ENCODE measurements around the gene ALDH2. TPM values are rescaled to one million over a fixed set of nuclear protein-coding genes. Genes with fewer than 3 reads are reported as not detected.

ALDH2 gene
- total and polyA plus RNA-seq, 2 of the 8 experiments (the other 6 are each of a cell fraction or from before 2014, with no cell fraction given): 25.4 to 43.8 TPM

- Histone ChIP-seq H3K79me1 (ENCODE audit: low read depth, low read length) (no peaks in the 10 kb centered on the region), H3K23me2 (ENCODE audit: low read depth, low read length) (no peaks in the 10 kb centered on the region), H2AK5ac (ENCODE audit: low read depth, low read length) (no peak overlapping the region), H3K79me2 (ENCODE audit: control insufficient read depth in 1 of 2, insufficient read depth in 2 of 2, low read length in 2 of 2) (no peaks in the 10 kb centered on the region), H3K4ac (replicated peaks; ENCODE audit: insufficient read length, low read depth, low read length) (no peak overlapping the region), H4K8ac (ENCODE audit: extremely low read depth, insufficient read depth, low read length) (no peak overlapping the region), H3K9ac (replicated peaks in 1 of 4; ENCODE audit: extremely low read depth in 1 of 4, low read depth in 3 of 4, low read length in 3 of 4) (no peak overlapping the region), H3K27ac (ENCODE audit: low read depth, low read length) (no peak overlapping the region), H3K27me3 (replicated peaks in 1 of 4; ENCODE audit: control insufficient read depth in 3 of 4, extremely low read depth in 1 of 4, insufficient read depth in 3 of 4, low read length in 3 of 4) (no peaks in the 10 kb centered on the region), H2BK20ac (ENCODE audit: low read length) (no peak overlapping the region), H4K91ac (replicated peaks; ENCODE audit: insufficient read length, low read length) (no peak overlapping the region), H3K9me3 (ENCODE audit: insufficient read depth in 2 of 2, low read depth in 1 of 2, low read length in 1 of 2) (no peaks in the 10 kb centered on the region), H3K18ac (ENCODE audit: extremely low read depth, low read length) (no peak overlapping the region), H3K36me3 (ENCODE audit: control insufficient read depth in 2 of 4, insufficient read depth in 4 of 4, low read length in 3 of 4) (peaks cover 6 to 27% (median 14%) of the 10 kb centered on the region in 4 experiments; a peak in 7 of 8 replicates), H2BK12ac (ENCODE audit: low read depth, low read length) (no peak overlapping the region), H3K4me2 (ENCODE audit: insufficient read depth in 1 of 2, low read depth in 2 of 2, low read length in 2 of 2) (no peak overlapping the region), H3K56ac (replicated peaks; ENCODE audit: insufficient read length, low read depth, low read length) (no peak overlapping the region), H2BK120ac (replicated peaks; ENCODE audit: low read depth, low read length) (no peak overlapping the region), H4K20me1 (replicated peaks in 1 of 2; ENCODE audit: control insufficient read depth in 1 of 2, insufficient read depth in 2 of 2, low read length in 2 of 2) (no peaks in the 10 kb centered on the region), H2BK5ac (ENCODE audit: low read depth, low read length) (no peak overlapping the region), H3K4me1 (replicated peaks in 1 of 4; ENCODE audit: control insufficient read depth in 3 of 4, insufficient read depth in 4 of 4, low read length in 3 of 4) (no peaks in the 10 kb centered on the region), H2AFZ (ENCODE audit: low read length) (no peak overlapping the region), H3K23ac (ENCODE audit: insufficient read length) (no peak overlapping the region), H4K5ac (ENCODE audit: insufficient read length, low read depth, low read length) (no peak overlapping the region), H3K4me3 (ENCODE audit: extremely low read depth in 1 of 4, insufficient read depth in 2 of 4, low read depth in 3 of 4, low read length in 4 of 4) (no peak overlapping the region), H2BK15ac (ENCODE audit: low read length) (no peak overlapping the region), H3K14ac (ENCODE audit: insufficient read length) (no peak overlapping the region)
- ChIA-PET CTCF (ENCODE audit: partially characterized antibody) (interaction anchor here (0.8 to 1.8 kb wide), 2 partner anchors 9 to 10 kb away, joined by 3 to 10 read pairs; no protein-coding TSS in a partner anchor), POLR2A (ENCODE audit: partially characterized antibody) (no interaction called here)
- TF ChIP-seq CBX5 (IDR thresholded peaks at IDR 0.05; ENCODE audit: low read depth, low read length): no peak
- no peak for TF ChIP-seq JUN (IDR thresholded peaks at IDR 0.05; ENCODE audit: low read depth, low read length)
- TF ChIP-seq TEAD4 (IDR thresholded peaks at IDR 0.05; ENCODE audit: low read depth, low read length): no peak
- TF ChIP-seq KDM1A (IDR thresholded peaks at IDR 0.05; ENCODE audit: borderline replicate concordance, low read length): no peak
- no peak for TF ChIP-seq POLR2A (IDR thresholded peaks at IDR 0.05; ENCODE audit: control extremely low read depth in 1 of 2, low read depth in 2 of 2, low read length in 2 of 2)
- DNase-seq (ENCODE audit: low read depth in 1 of 2, low spot score in 2 of 2) (no peak), FAIRE-seq (no peak)
- 97% methylated on average over 6 of the region's 6 CpGs; no CpG with 5 or more reads in 1 of the 2 experiments for WGBS, 2 experiments (ENCODE audit: extremely low coverage in 1 of 2, insufficient coverage in 1 of 2, insufficient read length in 1 of 2, insufficient replicate concordance in 2 of 2, low coverage in 1 of 2, low lambda C conversion rate in 2 of 2, missing lambda C conversion rate in 1 of 2)
These were observed 36.4 kb downstream of the ALDH2 start for GRCh38 chr12:111803038-111803626.
